H9 (cell line): Measurements from ENCODE around the gene KCNRG. TPM values are rescaled to one million over a fixed set of nuclear protein-coding genes. Genes with fewer than 3 reads are reported as not detected.

Experiments used
- DNase-seq: peaks from one replicate; pipeline ENCODE4 v3.0.0-alpha.2; 2017
- H2AFZ ChIP-seq: one replicate; pipeline ENCODE4 v1.6.1; 2013; ENCODE audit warnings: mild to moderate bottlenecking, low read length, control low read depth, moderate library complexity
- H2AK5ac ChIP-seq: 2 replicates; pipeline ENCODE4 v1.6.1; 2013; ENCODE audit warnings: low read length, control low read depth, mixed read lengths; ENCODE audit not compliant: insufficient read length
- H2BK120ac ChIP-seq: one replicate; pipeline ENCODE4 v1.6.1; 2013; ENCODE audit warnings: low read depth, mild to moderate bottlenecking, low read length, control low read depth, inconsistent platforms; ENCODE audit not compliant: poor library complexity, severe bottlenecking
- H2BK12ac ChIP-seq: 2 replicates; pipeline ENCODE4 v1.6.1; 2013; ENCODE audit warnings: low read length, control low read depth, mixed read lengths, low read depth; ENCODE audit not compliant: insufficient read length
- H2BK15ac ChIP-seq: 2 replicates; pipeline ENCODE4 v1.6.1; 2013; ENCODE audit warnings: low read depth, low read length, control low read depth
- H2BK20ac ChIP-seq: one replicate; pipeline ENCODE4 v1.6.1; 2013; ENCODE audit warnings: low read depth, mild to moderate bottlenecking, low read length, control low read depth, inconsistent platforms; ENCODE audit not compliant: poor library complexity, severe bottlenecking
- H2BK5ac ChIP-seq: 2 replicates; pipeline ENCODE4 v1.6.1; 2013; ENCODE audit warnings: low read length, control low read depth, mixed read lengths; ENCODE audit not compliant: insufficient read length
- H3K14ac ChIP-seq: 2 replicates; pipeline ENCODE4 v1.6.1; 2013; ENCODE audit warnings: low read length, control low read depth; ENCODE audit not compliant: insufficient read depth
- H3K18ac ChIP-seq: 2 replicates; pipeline ENCODE4 v1.6.1; 2013; ENCODE audit warnings: low read depth, mild to moderate bottlenecking, mixed read lengths, low read length, control low read depth; ENCODE audit not compliant: insufficient read length
- H3K23ac ChIP-seq: 2 replicates; pipeline ENCODE4 v1.6.1; 2013; ENCODE audit warnings: low read length, control low read depth, mixed read lengths, low read depth; ENCODE audit not compliant: insufficient read length
- H3K23me2 ChIP-seq: 2 replicates; pipeline ENCODE4 v1.6.1; 2013; ENCODE audit warnings: low read depth, mild to moderate bottlenecking, mixed read lengths, low read length, control low read depth; ENCODE audit not compliant: insufficient read length, poor library complexity, severe bottlenecking
- H3K27ac ChIP-seq: 2 replicates; pipeline ENCODE4 v1.5.1; 2013; ENCODE audit warnings: low read length, control low read depth, mixed read lengths, low read depth; ENCODE audit not compliant: insufficient read length
- H3K27me3 ChIP-seq: 2 replicates; pipeline ENCODE4 v1.6.1; 2013; ENCODE audit warnings: low read length, control low read depth, inconsistent platforms; ENCODE audit not compliant: insufficient read depth
- H3K4ac ChIP-seq: 2 replicates; pipeline ENCODE4 v1.6.1; 2013; ENCODE audit warnings: low read depth, mild to moderate bottlenecking, control low read depth, inconsistent platforms, low read length, moderate library complexity
- H3K4me1 ChIP-seq: 2 replicates; pipeline ENCODE4 v1.6.1; 2013; ENCODE audit warnings: low read length, control low read depth, inconsistent platforms; ENCODE audit not compliant: insufficient read depth
- H3K4me2 ChIP-seq: 2 replicates; pipeline ENCODE4 v1.6.1; 2013; ENCODE audit warnings: low read length, control low read depth, mixed read lengths; ENCODE audit not compliant: insufficient read length, insufficient read depth
- H3K56ac ChIP-seq: 2 replicates; pipeline ENCODE4 v1.6.1; 2013; ENCODE audit warnings: low read depth, mild to moderate bottlenecking, mixed read lengths, low read length, control low read depth; ENCODE audit not compliant: insufficient read length
- H3K79me1 ChIP-seq: 2 replicates; pipeline ENCODE4 v1.6.1; 2013; ENCODE audit warnings: low read depth, mild to moderate bottlenecking, moderate library complexity, low read length, control low read depth, inconsistent platforms; ENCODE audit not compliant: insufficient read depth, poor library complexity, severe bottlenecking
- H3K79me2 ChIP-seq: 2 replicates; pipeline ENCODE4 v1.6.1; 2013; ENCODE audit warnings: low read length, control low read depth, inconsistent platforms; ENCODE audit not compliant: insufficient read depth
- H3K9ac ChIP-seq: 2 replicates; pipeline ENCODE4 v1.6.1; 2013; ENCODE audit warnings: low read length, control low read depth, mixed read lengths; ENCODE audit not compliant: insufficient read length; ENCODE audit errors: extremely low read depth
- H3K9me3 ChIP-seq: one replicate; pipeline ENCODE4 v1.6.1; 2013; ENCODE audit warnings: low read depth, low read length, inconsistent platforms; ENCODE audit not compliant: control insufficient read depth
- H3T11ph ChIP-seq: one replicate; pipeline ENCODE4 v1.6.1; 2013; ENCODE audit warnings: mild to moderate bottlenecking, low read length, control low read depth, inconsistent platforms
- H4K20me1 ChIP-seq: one replicate; pipeline ENCODE4 v1.6.1; 2013; ENCODE audit not compliant: control insufficient read depth, insufficient read length, insufficient read depth
- H4K5ac ChIP-seq: 2 replicates; pipeline ENCODE4 v1.6.1; 2013; ENCODE audit warnings: low read depth, mild to moderate bottlenecking, mixed read lengths, low read length, control low read depth; ENCODE audit not compliant: insufficient read length
- H4K8ac ChIP-seq: replicated peaks from 2 replicates; pipeline ENCODE4 v1.6.1; 2013; ENCODE audit warnings: low read length, control low read depth, mixed read lengths, low read depth; ENCODE audit not compliant: insufficient read length
- H4K91ac ChIP-seq: 2 replicates; pipeline ENCODE4 v1.6.1; 2013; ENCODE audit warnings: low read depth, mild to moderate bottlenecking, moderate library complexity, mixed read lengths, low read length, control low read depth; ENCODE audit not compliant: insufficient read length
- H3K27ac Mint-ChIP-seq, 3 experiments: 2 replicates in 2 of 3; 3 replicates in 1 of 3; pipeline ENCODE4 v1.8.0; 2020 to 2021; ENCODE audit warnings: mixed read lengths in 3 of 3, mild to moderate bottlenecking in 1 of 3, moderate library complexity in 1 of 3
- H3K27me3 Mint-ChIP-seq: 2 replicates; pipeline ENCODE4 v1.8.0; 2021; ENCODE audit warnings: low read depth, mild to moderate bottlenecking, moderate library complexity, mixed read lengths
- H3K36me3 Mint-ChIP-seq, 3 experiments: 2 replicates in 2 of 3; 3 replicates in 1 of 3; pipeline ENCODE4 v1.8.0; 2020 to 2021; ENCODE audit warnings: low read depth in 3 of 3, mixed read lengths in 3 of 3; ENCODE audit not compliant: insufficient read depth in 1 of 3
- H3K4me1 Mint-ChIP-seq, 2 experiments: 2 replicates each; pipeline ENCODE4 v1.8.0; 2020; ENCODE audit warnings: mixed read lengths in 2 of 2
- H3K4me3 Mint-ChIP-seq, 2 experiments: 2 replicates in 1 of 2; 3 replicates in 1 of 2; pipeline ENCODE4 v1.8.0; 2020 to 2021; ENCODE audit warnings: mild to moderate bottlenecking in 2 of 2, mixed read lengths in 2 of 2, moderate library complexity in 1 of 2
- H3K9me3 Mint-ChIP-seq, 2 experiments: 2 replicates in 1 of 2; 3 replicates in 1 of 2; pipeline ENCODE4 v1.8.0; 2020; ENCODE audit warnings: mild to moderate bottlenecking in 2 of 2, mixed read lengths in 2 of 2, moderate library complexity in 1 of 2
- WGBS: extraction: QIAGEN DNeasy Blood & Tissue Kit; methylation state at CpG from one replicate; pipeline ENCODE4 v1.1.7; 2013; ENCODE audit warnings: missing lambda C conversion rate, low lambda C conversion rate, mixed read lengths; ENCODE audit not compliant: insufficient read length; ENCODE audit errors: extremely low coverage; 5-methylcytosine and 5-hydroxymethylcytosine counted together
- total RNA-seq: library from RNA; stranded (reverse); gene quantifications from 2 replicates; pipeline ENCODE4 v1.2.1, GENCODE V29; 2021
- TF ChIP-seq, protein P1 (sequence below): fragments of 200-600 bp; sonication (generic); conservative IDR thresholded peaks from 3 replicates; pipeline ENCODE4 v1.8.0; 2021; ENCODE audit warnings: antibody characterized with exemption, mild to moderate bottlenecking

The KCNRG gene
- total RNA-seq, 1 experiment from 2014 or later = 0.74 TPM

DNA sequence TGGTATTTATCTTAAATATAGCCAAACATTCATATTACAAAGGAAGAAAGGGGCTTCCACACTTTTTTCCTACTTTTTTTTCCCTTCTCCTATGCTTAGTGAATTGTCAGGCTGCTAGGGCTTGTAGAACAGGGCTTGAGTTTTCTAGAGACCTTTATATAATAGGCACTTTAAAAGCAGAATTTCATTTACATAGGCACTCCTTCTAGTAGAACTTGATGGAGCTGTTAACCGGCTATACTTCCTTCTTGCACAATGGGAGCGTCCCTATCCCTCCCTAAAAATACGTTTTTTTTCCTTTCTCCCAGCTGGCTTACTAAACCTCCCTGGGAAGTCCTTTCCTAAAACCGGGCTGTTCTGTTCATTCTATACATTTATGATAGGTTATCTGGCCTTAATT is 17.3 kb upstream of the KCNRG start:
- Histone ChIP-seq H2BK5ac (no peak overlapping the region), H3K9me3 (no peaks in the 10 kb centered on the region), H4K8ac (no peak overlapping the region), H4K20me1 (no peaks in the 10 kb centered on the region), H3K4me2 (peak overlapping the region; percentile 73), H2BK20ac (no peak overlapping the region), H4K91ac (no peak overlapping the region), H3K18ac (no peak overlapping the region), H3K79me2 (peaks cover 2% of the 10 kb centered on the region; the same call in 1 of the 2 replicates), H3K23ac (no peak overlapping the region), H2BK120ac (no peak overlapping the region), H3K56ac (no peak overlapping the region), H3K27ac (no peak overlapping the region), H4K5ac (no peak overlapping the region), H3T11ph (no peak overlapping the region), H3K4me1 (no peaks in the 10 kb centered on the region; the same call in 1 of the 2 replicates), H2BK15ac (no peak overlapping the region), H2BK12ac (no peak overlapping the region), H2AK5ac (no peak overlapping the region), H3K9ac (no peak overlapping the region), H3K27me3 (no peaks in the 10 kb centered on the region), H3K14ac (no peak overlapping the region), H3K4ac (no peak overlapping the region), H3K79me1 (no peaks in the 10 kb centered on the region), H2AFZ (no peak overlapping the region), H3K23me2 (peaks cover 14% of the 10 kb centered on the region)
- peaks cover 26 to 27% of the 10 kb centered on the region in 2 experiments for H3K4me1 Mint-ChIP-seq
- H3K27me3 Mint-ChIP-seq = peaks cover 4% of the 10 kb centered on the region
- peaks cover 12 to 43% (median 38%) of the 10 kb centered on the region in 3 experiments; a peak in 6 of 7 replicates for H3K36me3 Mint-ChIP-seq
- TF ChIP-seq, protein P1, sequence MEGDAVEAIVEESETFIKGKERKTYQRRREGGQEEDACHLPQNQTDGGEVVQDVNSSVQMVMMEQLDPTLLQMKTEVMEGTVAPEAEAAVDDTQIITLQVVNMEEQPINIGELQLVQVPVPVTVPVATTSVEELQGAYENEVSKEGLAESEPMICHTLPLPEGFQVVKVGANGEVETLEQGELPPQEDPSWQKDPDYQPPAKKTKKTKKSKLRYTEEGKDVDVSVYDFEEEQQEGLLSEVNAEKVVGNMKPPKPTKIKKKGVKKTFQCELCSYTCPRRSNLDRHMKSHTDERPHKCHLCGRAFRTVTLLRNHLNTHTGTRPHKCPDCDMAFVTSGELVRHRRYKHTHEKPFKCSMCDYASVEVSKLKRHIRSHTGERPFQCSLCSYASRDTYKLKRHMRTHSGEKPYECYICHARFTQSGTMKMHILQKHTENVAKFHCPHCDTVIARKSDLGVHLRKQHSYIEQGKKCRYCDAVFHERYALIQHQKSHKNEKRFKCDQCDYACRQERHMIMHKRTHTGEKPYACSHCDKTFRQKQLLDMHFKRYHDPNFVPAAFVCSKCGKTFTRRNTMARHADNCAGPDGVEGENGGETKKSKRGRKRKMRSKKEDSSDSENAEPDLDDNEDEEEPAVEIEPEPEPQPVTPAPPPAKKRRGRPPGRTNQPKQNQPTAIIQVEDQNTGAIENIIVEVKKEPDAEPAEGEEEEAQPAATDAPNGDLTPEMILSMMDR = no peak
- peak overlapping the region; percentile 22 to 97 (median 41); a peak in 6 of 7 replicates for H3K27ac Mint-ChIP-seq
- peak overlapping the region; percentile 85 to 93 for H3K4me3 Mint-ChIP-seq
- DNase-seq = no peak
- no CpG with 5 or more reads among the region's 4 CpGs for WGBS
- no peaks in the 10 kb centered on the region; a peak in 1 of 5 replicates for H3K9me3 Mint-ChIP-seq
